Measurements from ENCODE around the gene ASPSCR1. TPM values are rescaled to one million over a fixed set of nuclear protein-coding genes. Genes with fewer than 3 reads are reported as not detected.
A peak's percentile ranks its signal among the peaks of the same experiment; 100 is the strongest.

ASPSCR1 gene
- total and polyA plus RNA-seq, 2 of the 13 experiments (the other 11 are each of a cell fraction or from before 2014, with no cell fraction given) = 274 to 314 TPM

DNA sequence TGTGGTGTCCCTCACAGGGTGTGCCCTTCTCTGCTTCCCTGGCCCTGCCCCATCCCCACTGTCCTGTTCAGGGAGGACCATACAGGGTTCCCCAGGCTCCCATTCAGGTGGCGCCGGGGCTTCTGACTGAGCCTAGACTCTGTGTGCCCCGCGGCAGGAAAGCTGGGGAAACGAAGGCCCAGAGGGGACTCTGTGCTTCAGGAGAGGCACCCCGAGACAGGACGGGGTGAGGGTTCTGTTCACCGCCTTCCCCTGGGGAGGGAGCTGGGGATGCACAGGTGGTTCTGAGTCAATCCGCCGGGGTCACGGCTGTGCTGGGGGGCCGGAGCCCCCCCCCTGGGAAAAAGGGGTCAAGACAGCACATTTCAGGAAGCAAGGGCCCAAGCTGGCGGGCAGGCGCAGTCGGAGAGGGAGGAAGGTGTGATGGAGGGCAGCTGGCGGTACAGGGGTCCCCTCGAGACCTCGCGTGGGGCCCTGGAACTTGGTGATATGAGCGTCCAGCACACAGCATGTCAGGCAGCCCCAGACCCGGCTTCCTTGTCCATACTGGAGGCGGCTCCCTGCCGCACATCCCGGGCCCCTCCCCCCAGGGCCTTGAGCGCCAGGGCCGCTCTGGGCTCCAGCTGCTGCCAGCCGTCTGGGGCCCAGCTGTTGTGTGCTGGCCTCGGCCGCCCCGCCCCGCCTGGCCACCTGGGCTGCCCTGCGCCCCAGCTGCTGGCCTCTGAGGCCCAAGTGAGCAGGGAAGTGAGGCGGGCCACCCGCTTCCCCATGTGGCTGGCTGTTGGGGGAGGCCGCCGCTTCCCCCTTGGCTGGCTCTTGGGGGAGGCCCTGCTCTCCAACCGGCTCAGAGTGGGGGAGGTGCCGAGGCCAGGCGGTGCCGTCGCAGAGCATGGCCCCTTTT, 10.8 kb upstream of the ASPSCR1 start (continued):
- TF ChIP-seq YY1 (IDR thresholded peaks at IDR 0.05; ENCODE audit: insufficient read depth, insufficient replicate concordance, low read depth, low read length) = peak; percentile 70
- peak; percentile 85; the same call in 1 of the 2 replicates for TF ChIP-seq NCOA2 (CRISPR knock-in tag; IDR thresholded peaks at IDR 0.05)
- TF ChIP-seq MAF1 (CRISPR knock-in tag; IDR thresholded peaks at IDR 0.05; ENCODE audit: borderline replicate concordance) = peak; percentile 43; the same call in 1 of the 2 replicates
- 0 out of 2 replicates have a peak, but pooled peaks have one; percentile 42 for TF ChIP-seq ZNF7 (CRISPR knock-in tag; IDR thresholded peaks at IDR 0.05)
- no peak for TF ChIP-seq ZFP37 (CRISPR knock-in tag; IDR thresholded peaks at IDR 0.05; ENCODE audit: borderline replicate concordance)
- peak; percentile 69; the same call in 1 of the 2 replicates for TF ChIP-seq KLF9 (CRISPR knock-in tag; IDR thresholded peaks at IDR 0.05; ENCODE audit: low read depth)
- peak; percentile 74 for TF ChIP-seq ZIK1 (CRISPR knock-in tag; IDR thresholded peaks at IDR 0.05; ENCODE audit: borderline replicate concordance, low read depth)
- TF ChIP-seq, protein P1, sequence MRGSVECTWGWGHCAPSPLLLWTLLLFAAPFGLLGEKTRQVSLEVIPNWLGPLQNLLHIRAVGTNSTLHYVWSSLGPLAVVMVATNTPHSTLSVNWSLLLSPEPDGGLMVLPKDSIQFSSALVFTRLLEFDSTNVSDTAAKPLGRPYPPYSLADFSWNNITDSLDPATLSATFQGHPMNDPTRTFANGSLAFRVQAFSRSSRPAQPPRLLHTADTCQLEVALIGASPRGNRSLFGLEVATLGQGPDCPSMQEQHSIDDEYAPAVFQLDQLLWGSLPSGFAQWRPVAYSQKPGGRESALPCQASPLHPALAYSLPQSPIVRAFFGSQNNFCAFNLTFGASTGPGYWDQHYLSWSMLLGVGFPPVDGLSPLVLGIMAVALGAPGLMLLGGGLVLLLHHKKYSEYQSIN (CRISPR knock-in tag; IDR thresholded peaks at IDR 0.05; ENCODE audit: borderline replicate concordance) = no peak
- TF ChIP-seq ZNF790 (CRISPR knock-in tag; IDR thresholded peaks at IDR 0.05; ENCODE audit: borderline replicate concordance) = no peak
- 0 out of 2 replicates have a peak, but pooled peaks have one; percentile 31 for TF ChIP-seq FIP1L1 (IDR thresholded peaks at IDR 0.05; ENCODE audit: borderline replicate concordance, insufficient read depth, low read depth, low read length)
- TF ChIP-seq, protein P2, sequence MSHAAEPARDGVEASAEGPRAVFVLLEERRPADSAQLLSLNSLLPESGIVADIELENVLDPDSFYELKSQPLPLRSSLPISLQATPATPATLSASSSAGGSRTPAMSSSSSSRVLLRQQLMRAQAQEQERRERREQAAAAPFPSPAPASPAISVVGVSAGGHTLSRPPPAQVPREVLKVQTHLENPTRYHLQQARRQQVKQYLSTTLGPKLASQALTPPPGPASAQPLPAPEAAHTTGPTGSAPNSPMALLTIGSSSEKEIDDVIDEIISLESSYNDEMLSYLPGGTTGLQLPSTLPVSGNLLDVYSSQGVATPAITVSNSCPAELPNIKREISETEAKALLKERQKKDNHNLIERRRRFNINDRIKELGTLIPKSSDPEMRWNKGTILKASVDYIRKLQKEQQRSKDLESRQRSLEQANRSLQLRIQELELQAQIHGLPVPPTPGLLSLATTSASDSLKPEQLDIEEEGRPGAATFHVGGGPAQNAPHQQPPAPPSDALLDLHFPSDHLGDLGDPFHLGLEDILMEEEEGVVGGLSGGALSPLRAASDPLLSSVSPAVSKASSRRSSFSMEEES (CRISPR knock-in tag; IDR thresholded peaks at IDR 0.05) = peak; percentile 74; the same call in 1 of the 2 replicates
- peak; percentile 87; the same call in 1 of the 2 replicates for TF ChIP-seq ZNF816 (CRISPR knock-in tag; IDR thresholded peaks at IDR 0.05; ENCODE audit: borderline replicate concordance)
- no peak for TF ChIP-seq TRIM24 (CRISPR knock-in tag; IDR thresholded peaks at IDR 0.05)
- TF ChIP-seq NFIC (IDR thresholded peaks at IDR 0.05; ENCODE audit: low read length) = no peak
- TF ChIP-seq, protein P3, sequence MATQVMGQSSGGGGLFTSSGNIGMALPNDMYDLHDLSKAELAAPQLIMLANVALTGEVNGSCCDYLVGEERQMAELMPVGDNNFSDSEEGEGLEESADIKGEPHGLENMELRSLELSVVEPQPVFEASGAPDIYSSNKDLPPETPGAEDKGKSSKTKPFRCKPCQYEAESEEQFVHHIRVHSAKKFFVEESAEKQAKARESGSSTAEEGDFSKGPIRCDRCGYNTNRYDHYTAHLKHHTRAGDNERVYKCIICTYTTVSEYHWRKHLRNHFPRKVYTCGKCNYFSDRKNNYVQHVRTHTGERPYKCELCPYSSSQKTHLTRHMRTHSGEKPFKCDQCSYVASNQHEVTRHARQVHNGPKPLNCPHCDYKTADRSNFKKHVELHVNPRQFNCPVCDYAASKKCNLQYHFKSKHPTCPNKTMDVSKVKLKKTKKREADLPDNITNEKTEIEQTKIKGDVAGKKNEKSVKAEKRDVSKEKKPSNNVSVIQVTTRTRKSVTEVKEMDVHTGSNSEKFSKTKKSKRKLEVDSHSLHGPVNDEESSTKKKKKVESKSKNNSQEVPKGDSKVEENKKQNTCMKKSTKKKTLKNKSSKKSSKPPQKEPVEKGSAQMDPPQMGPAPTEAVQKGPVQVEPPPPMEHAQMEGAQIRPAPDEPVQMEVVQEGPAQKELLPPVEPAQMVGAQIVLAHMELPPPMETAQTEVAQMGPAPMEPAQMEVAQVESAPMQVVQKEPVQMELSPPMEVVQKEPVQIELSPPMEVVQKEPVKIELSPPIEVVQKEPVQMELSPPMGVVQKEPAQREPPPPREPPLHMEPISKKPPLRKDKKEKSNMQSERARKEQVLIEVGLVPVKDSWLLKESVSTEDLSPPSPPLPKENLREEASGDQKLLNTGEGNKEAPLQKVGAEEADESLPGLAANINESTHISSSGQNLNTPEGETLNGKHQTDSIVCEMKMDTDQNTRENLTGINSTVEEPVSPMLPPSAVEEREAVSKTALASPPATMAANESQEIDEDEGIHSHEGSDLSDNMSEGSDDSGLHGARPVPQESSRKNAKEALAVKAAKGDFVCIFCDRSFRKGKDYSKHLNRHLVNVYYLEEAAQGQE (IDR thresholded peaks at IDR 0.05; ENCODE audit: borderline replicate concordance in 1 of 2, low read depth in 1 of 2, low read length in 2 of 2) = no peak; a peak in 1 of 4 replicates
- no peak for TF ChIP-seq ZFP36L1 (CRISPR knock-in tag; IDR thresholded peaks at IDR 0.05)
- TF ChIP-seq, protein P4, sequence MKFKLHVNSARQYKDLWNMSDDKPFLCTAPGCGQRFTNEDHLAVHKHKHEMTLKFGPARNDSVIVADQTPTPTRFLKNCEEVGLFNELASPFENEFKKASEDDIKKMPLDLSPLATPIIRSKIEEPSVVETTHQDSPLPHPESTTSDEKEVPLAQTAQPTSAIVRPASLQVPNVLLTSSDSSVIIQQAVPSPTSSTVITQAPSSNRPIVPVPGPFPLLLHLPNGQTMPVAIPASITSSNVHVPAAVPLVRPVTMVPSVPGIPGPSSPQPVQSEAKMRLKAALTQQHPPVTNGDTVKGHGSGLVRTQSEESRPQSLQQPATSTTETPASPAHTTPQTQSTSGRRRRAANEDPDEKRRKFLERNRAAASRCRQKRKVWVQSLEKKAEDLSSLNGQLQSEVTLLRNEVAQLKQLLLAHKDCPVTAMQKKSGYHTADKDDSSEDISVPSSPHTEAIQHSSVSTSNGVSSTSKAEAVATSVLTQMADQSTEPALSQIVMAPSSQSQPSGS (CRISPR knock-in tag; IDR thresholded peaks at IDR 0.05) = peak; percentile 93
- 0 out of 2 replicates have a peak, but pooled peaks have one; percentile 60 for TF ChIP-seq ZNF772 (CRISPR knock-in tag; IDR thresholded peaks at IDR 0.05)
- TF ChIP-seq CHD2 (IDR thresholded peaks at IDR 0.05; ENCODE audit: low read depth, low read length) = no peak; the same call in 1 of the 2 replicates
- peak; percentile 85; the same call in 1 of the 2 replicates for TF ChIP-seq KAT7 (CRISPR knock-in tag; IDR thresholded peaks at IDR 0.05; ENCODE audit: borderline replicate concordance)
- TF ChIP-seq PHF20 (CRISPR knock-in tag; IDR thresholded peaks at IDR 0.05) = no peak
